HG03108 (cell line): ENCODE measurements around the gene CHMP4A.

Experiments used
- ATAC-seq: cut with Tn5 transposase; IDR thresholded peaks from one replicate; pipeline ENCODE4 v1.9.1; 2021; ENCODE audit warnings: moderate library complexity; ENCODE audit not compliant: unreplicated experiment

The CHMP4A gene

GRCh38 chr14:24182110-24182882 is 31.0 kb downstream of the CHMP4A start:
- ATAC-seq: no peak

- ATAC-seq: no peak
Measured at GRCh38 chr14:24181371-24182077, 31.8 kb downstream of the CHMP4A start.

GRCh38 chr14:24179961-24180796 is 33.1 kb downstream of the CHMP4A start:
- no peak for ATAC-seq

- no peak for ATAC-seq
Measured at GRCh38 chr14:24179294-24179960, 33.9 kb downstream of the CHMP4A start.

- no peak for ATAC-seq
Measured at GRCh38 chr14:24178399-24179178, 34.7 kb downstream of the CHMP4A start.

- no peak for ATAC-seq
Measured at GRCh38 chr14:24177891-24178290, 35.4 kb downstream of the CHMP4A start.

GRCh38 chr14:24177041-24177825 is 36.1 kb downstream of the CHMP4A start:
- no peak for ATAC-seq

GRCh38 chr14:24176599-24176998 is 36.7 kb downstream of the CHMP4A start:
- ATAC-seq: no peak

- no peak for ATAC-seq
Measured at GRCh38 chr14:24172871-24173281, 40.4 kb downstream of the CHMP4A start.

GRCh38 chr14:24172261-24172860 is 40.9 kb downstream of the CHMP4A start:
- no peak for ATAC-seq

DNA sequence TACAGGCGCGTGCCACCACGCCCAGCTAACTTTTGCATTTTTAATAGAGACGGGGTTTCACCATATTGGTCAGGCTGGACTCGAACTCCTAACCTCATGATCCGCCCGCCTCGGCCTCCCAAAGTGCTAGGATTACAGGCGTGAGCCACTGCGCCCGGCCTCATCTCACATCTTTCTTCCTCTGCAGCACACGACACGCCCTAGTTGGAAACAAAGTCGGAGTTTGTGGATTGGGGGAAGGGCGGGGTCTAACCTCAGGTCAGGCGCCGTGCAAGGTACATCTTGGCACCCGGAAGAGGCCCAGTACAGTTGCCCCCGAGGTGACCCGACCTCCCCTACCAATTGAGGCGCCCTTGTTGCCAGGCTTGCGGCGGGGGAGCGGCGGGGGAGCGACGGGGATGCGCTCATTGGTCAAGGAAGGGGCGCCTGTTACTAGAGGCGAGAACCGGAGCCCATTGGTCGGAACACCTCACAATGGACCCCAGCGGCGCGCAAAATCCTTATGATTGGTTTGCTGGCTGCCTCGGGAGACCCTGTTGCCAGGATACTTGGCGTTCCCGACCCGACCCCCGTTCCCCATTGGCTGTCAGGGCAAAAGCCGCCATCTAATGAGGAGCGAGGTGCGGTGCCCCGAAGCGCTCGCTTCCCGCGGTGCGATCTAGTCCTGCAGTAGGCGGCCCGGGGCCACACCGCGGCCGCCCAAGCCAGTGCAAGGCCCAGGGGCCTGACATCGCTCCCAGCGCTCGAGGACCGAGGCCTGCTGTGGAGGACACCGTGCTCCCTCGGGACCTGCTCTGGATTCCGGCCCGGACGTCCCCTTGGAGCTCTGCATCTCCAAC is 41.6 kb downstream of the CHMP4A start, which contains the start of gene REC8:
Gene REC8 (plus strand): TSS at position 659 of the 839 bp plus-strand sequence. CDS start 473 bp downstream, outside the sequence.
- peak; percentile 85 for ATAC-seq

- ATAC-seq: no peak
Measured at GRCh38 chr14:24167469-24168114, 45.7 kb downstream of the CHMP4A start.

- no peak for ATAC-seq
Measured at GRCh38 chr14:24165785-24166184, 47.5 kb downstream of the CHMP4A start.

GRCh38 chr14:24164518-24164991 is 48.7 kb downstream of the CHMP4A start:
- ATAC-seq: no peak

DNA sequence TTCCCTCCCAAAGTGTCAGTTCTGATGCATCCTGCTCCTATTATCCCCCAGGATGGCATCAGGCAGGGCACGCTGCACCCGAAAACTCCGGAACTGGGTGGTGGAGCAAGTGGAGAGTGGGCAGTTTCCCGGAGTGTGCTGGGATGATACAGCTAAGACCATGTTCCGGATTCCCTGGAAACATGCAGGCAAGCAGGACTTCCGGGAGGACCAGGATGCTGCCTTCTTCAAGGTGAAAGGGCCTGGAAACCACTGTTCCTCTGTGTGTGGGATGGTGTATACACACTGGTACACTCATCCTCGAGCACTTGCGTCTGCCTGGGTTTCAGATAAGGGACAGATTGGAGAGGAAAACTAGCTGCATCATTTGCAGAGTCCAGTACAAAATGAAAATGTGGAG is 51.2 kb downstream of the CHMP4A start:
- no peak for ATAC-seq

DNA sequence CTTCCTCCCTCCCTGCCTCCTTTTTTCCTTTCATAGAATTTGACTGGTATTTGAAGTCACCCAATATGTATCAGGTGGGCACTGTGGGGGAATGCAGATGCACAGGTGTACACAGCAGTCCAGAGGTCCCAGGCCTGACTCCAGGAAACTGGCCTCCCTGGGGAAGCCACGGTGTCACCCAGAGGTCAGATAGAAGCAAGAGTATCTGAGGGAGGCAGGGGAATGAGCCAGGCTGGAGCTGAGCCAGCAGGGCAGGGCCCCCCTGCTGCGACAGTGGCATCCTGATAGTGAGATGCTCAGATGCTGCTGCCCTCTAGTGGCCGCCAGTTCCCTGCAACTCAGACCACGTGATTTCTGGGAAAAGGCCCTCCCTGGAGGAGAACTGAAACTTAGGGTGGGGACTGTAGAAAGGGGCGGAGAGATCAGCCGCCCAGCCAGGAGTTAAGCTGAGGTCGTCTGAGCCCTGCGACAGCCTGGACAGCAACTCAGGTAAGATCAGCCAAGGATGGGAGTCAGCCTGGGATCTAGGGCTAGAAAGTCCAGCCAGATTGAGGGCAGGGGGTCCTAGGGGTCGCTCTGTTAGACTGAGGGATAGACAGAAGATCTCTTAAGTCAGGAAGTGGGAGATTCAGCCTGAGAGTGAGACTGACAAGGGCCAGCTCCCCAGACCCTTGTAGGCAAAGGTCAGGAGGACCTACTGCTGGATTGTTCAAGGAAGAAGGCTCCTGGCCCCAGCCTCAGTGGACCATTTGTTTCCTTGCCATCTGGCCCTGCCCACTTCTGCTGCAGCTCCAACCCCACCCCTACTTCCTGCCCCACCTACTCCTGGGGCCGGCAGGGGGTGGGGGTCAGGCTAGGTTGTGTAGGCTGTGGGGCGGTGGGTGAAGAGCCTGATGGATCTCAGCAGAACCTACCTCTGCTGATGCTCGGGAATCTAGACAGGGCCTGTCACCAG is 52.2 kb downstream of the CHMP4A start, which contains the start of gene IRF9:
Gene IRF9 (plus strand): TSS at position 416 of the 955 bp plus-strand sequence. CDS start 880 bp downstream, outside the sequence.
- peak; percentile 81 for ATAC-seq
